HFF-Myc (cell line): ENCODE data around the gene JPH4.
"Not testable (repeated sequence)": the region's sequence is repeated elsewhere in the genome, so short reads cannot be mapped to it uniquely, and the experiment has no call there.

Experiments used
- DNase-seq: peaks from one replicate; pipeline ENCODE4 v3.0.0-alpha.2; 2011; ENCODE audit warnings: low read depth; ENCODE audit errors: extremely low read depth
- H3K4me3 ChIP-seq: replicated peaks from 2 replicates; pipeline ENCODE4 v1.5.1; 2011; ENCODE audit warnings: low read depth, mild to moderate bottlenecking, control low read depth, low read length
- TF ChIP-seq, protein P1 (sequence below): IDR thresholded peaks from 2 replicates; pipeline ENCODE4 v1.5.1; 2012; ENCODE audit warnings: mild to moderate bottlenecking, low read depth, low read length, control low read depth; ENCODE audit errors: missing control alignments

JPH4 gene

DNA sequence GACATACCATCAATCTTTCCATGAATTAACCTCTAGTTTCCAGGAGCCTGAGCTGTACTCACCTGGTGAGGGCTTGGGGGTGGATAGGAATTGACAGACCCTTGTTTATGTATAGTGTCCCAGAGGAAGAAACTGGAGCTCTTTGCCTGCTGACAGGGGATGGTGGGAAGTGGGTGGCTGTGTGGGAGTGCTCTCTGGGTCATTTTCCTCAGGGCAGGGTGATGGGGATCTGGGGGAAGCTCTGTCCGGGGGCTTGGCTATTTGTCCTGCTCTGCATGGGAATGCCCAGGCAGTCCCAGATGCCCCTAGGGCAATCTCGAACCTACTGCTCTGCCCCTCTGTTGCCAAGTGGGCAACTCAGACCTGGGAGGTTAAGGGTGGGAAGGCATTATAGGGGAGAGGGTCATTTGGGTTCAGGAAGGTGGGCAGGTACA lies 35.8 kb upstream of the JPH4 start:
- no peak overlapping the region for H3K4me3 ChIP-seq
- TF ChIP-seq, protein P1, sequence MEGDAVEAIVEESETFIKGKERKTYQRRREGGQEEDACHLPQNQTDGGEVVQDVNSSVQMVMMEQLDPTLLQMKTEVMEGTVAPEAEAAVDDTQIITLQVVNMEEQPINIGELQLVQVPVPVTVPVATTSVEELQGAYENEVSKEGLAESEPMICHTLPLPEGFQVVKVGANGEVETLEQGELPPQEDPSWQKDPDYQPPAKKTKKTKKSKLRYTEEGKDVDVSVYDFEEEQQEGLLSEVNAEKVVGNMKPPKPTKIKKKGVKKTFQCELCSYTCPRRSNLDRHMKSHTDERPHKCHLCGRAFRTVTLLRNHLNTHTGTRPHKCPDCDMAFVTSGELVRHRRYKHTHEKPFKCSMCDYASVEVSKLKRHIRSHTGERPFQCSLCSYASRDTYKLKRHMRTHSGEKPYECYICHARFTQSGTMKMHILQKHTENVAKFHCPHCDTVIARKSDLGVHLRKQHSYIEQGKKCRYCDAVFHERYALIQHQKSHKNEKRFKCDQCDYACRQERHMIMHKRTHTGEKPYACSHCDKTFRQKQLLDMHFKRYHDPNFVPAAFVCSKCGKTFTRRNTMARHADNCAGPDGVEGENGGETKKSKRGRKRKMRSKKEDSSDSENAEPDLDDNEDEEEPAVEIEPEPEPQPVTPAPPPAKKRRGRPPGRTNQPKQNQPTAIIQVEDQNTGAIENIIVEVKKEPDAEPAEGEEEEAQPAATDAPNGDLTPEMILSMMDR: no peak
- no peak for DNase-seq

DNA sequence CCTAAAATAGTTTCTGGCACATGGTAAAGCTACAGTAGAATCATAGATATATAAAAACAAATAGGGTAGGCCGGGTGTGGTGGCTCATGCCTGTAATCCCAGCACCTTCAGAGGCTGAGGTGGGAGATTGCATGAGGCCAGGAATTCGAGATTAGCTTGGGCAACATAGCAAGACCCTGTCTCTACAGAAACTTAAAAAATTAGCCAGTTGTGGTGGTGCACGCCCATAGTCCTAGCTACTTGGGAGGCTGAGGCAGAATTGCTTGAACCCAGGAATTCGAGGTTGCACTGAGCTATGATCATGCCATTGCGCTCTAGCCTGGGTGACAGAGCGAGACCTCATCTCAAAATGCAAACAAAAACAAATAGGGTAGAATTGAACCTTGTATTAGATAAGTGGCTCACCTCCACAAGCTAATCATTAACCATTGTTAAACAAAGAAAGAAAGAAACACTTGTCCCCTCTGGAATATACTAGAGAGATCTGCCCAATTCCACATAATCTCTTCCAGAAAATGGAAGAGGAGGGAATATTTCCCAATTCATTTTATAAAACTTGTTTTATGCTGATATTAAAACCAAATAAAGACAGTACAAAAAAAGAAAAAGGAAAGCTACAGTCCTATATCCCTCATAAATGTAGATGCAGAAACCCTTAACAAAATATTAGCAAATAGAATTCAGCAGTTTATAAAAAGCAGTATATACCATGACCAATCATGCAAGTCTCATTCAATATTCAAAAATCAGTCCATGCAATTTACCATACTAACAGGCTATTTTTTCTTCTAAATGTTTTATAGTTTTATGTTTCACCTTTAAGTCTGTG lies 34.9 kb upstream of the JPH4 start:
- H3K4me3 ChIP-seq: no peak overlapping the region
- TF ChIP-seq, protein P1: no peak

DNA sequence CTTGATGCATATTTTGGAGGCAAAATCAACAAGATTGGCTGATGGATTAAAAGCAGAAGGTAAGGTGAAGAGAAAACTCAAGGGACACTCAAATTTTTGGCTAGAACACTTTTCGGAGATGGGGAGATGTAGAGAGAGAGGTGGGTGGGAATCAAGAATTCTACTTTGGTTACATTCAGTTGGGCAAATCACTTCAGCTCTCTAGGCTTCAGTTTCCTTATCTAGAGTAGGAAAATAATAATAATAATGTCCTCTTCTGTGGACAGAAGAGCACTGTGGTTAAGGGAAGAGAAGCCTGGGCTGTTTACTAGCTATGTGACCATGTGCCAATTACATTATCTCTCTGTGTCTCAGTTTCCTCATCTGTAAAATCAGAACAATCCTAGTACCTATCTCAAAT lies 34.2 kb upstream of the JPH4 start:
- H3K4me3 ChIP-seq: no peak overlapping the region
- TF ChIP-seq, protein P1: no peak

More for the DNA sequence above, 34.9 kb upstream of the JPH4 start:
- no peak for DNase-seq

DNA sequence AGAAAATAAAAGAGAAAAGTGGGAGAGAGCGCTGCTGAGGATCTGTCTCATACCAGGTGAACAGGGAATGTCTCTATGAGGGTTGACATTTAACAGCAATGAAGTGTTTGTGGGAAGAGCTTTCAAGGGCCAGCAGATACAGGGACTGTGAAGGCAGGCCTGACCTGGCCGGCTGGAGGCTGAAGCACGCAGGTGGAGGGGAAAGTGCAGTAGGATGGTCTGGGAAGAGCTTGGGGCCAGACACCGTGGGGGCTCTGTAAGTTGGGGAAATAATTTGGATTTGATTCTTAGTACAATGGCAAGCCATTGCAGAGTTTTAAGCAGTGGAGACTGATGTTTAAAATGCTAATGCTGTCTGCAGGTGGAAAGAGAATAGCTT lies 33.8 kb upstream of the JPH4 start:
- TF ChIP-seq, protein P1: no peak
- no peak for DNase-seq
- no peak overlapping the region for H3K4me3 ChIP-seq

More for the DNA sequence above, 34.2 kb upstream of the JPH4 start:
- no peak for DNase-seq

DNA sequence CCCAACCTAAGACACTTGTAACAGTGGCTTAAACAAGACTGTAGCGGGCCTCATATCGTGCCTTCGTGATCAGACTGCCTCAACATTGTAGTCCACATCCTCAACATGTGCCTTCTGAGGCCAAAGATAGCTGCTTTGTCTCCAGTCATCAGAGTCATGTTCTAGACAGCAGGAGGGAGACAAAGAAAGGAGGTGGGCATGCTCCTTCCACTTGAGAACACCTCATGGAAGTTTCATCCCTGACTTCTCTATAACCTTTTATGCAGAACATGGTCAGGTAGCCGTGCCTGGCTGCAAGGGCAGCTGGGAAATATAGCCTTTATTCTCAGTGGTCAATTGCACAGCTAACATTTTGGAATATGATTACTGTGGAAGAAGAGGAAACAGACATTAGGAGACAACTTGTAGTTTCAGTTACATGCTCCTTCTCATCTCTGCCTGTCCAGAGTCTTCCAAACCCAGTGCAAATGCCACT lies 32.3 kb upstream of the JPH4 start:
- TF ChIP-seq, protein P1: no peak
- DNase-seq: no peak
- no peak overlapping the region for H3K4me3 ChIP-seq

DNA sequence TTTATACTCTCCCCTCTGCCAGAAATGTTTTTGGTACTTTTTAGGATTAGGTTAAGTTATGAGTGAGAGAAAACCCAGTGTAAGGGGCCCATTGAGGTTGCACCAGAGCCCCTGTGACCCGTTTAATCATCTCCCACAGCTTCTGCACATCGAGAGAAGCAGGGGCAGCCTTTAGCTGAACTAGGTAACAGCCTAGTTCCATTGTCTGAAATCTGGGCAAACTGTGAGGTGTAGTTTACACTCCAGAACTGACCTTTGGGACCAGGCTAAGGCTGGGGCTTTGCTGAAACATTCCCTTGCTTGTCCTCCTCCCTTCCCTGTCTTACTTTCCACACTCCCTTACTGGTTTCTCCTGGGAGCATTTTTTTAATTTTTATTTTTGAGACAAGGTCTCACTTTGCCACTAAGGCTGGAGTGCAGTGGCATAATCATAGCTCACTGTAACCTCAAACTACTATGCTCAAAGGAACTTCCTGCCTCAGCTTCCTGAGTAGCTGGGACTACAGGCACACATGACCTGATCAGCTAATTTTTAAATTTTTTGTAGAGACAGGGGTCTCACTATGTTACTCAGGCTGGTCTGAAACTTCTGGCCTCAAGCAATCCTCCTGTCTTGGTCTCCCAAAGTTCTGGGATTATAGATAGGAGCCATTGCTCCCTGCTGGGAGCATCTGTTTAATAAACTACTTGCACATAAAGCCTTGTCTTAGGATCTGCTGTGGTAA lies 31.7 kb upstream of the JPH4 start:
- no peak for DNase-seq
- TF ChIP-seq, protein P1: no peak

DNA sequence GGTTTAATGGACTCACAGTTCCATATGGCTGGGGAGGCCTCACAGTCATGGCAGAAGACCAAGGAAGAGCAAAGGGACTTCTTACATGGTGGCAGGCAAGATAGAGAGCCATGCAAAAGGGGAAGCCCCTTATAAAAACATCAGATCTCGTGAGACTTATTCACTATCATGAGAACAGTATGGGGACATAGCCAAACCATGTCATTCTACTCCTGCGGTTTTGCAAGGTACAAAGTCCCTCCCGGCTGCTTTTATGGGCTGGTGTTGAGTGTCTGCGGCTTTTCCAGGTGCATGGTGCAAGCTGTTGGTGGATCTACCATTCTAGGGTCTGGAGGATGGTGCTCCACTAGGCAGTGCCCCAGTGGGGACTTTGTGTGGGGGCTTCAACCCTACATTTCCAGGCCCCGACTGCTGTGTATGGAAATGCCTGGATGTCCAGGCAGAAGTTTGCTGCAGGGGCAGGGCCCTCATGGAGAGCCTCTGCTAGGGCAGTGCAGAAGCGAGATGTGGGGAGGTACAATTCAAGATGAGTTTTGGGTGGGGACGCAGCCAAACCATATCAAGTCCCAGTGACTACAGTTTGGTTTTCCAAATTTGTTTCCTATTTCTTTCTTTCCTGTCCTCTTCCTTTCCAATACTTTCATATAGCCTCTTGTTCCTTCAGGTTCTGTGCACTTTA lies 31.0 kb upstream of the JPH4 start:
- not testable (repeated sequence) for DNase-seq, H3K4me3 ChIP-seq

More for the DNA sequence above, 31.7 kb upstream of the JPH4 start:
- H3K4me3 ChIP-seq: no peak overlapping the region
